Vagina (tissue), 2 donors: ENCODE measurements around the gene C6orf47. TPM values are rescaled to one million over a fixed set of nuclear protein-coding genes. Genes with fewer than 3 reads are reported as not detected.
"Not testable (repeated sequence)": the region's sequence is repeated elsewhere in the genome, so short reads cannot be mapped to it uniquely, and the experiment has no call there.

Source experiments
- DNase-seq, 2 donors: peaks; one replicate each; pipeline ENCODE4 v3.0.0-alpha.2; 2017; ENCODE audit errors: extremely low spot score in 2 of 2
- H3K27ac ChIP-seq: fragments of 200-600 bp; sonication (generic); one replicate; pipeline ENCODE4 v1.5.1; 2019
- H3K27me3 ChIP-seq: fragments of 200-600 bp; sonication (generic); one replicate; pipeline ENCODE4 v1.5.1; 2019
- H3K36me3 ChIP-seq, 2 donors: fragments of 200-600 bp; sonication (generic); one replicate each; pipeline ENCODE4 v1.5.1; 2017 to 2019
- H3K4me1 ChIP-seq: fragments of 200-600 bp; sonication (generic); one replicate; pipeline ENCODE4 v1.5.1; 2019
- H3K4me3 ChIP-seq, 2 donors: fragments of 200-600 bp; sonication (generic); 1 replicate in 1 of 2; 2 replicates in 1 of 2; pipeline ENCODE4 v1.5.1; 2016 to 2019
- H3K9me3 ChIP-seq: fragments of 200-600 bp; sonication (generic); one replicate; pipeline ENCODE4 v1.5.1; 2019
- CTCF ChIP-seq, 3 experiments: fragments of 450-650 bp in 2 of 3; fragments of 200-600 bp in 1 of 3; sonication (generic) in 1 of 3; IDR thresholded peaks; one replicate each; pipeline ENCODE4 v1.5.1; 2017 to 2019; ENCODE audit warnings: antibody characterized with exemption in 3 of 3, mild to moderate bottlenecking in 2 of 3, moderate library complexity in 2 of 3
- POLR2A ChIP-seq, 2 donors: fragments of 450-650 bp; IDR thresholded peaks; one replicate each; pipeline ENCODE4 v1.6.1; 2017; ENCODE audit warnings: antibody characterized with exemption in 2 of 2, mild to moderate bottlenecking in 2 of 2, moderate library complexity in 2 of 2
- POLR2AphosphoS5 ChIP-seq, 2 donors: sonication (generic); formaldehyde crosslinking; IDR thresholded peaks; one replicate each; pipeline ENCODE4 v1.9.0; 2017; ENCODE audit warnings: antibody characterized with exemption in 2 of 2, mild to moderate bottlenecking in 2 of 2, low read depth in 1 of 2; ENCODE audit not compliant: insufficient read depth in 1 of 2
- intact Hi-C: fragments of 100-400 bp; cut with DNase I; formaldehyde crosslinking; loops from one replicate; pipeline ENCODE4 v1.15.1; 2023
- total RNA-seq: library from RNA; depleted of rRNA; stranded (reverse); fragments of >200 nt; gene quantifications from one replicate; pipeline ENCODE4 v1.2.3, GENCODE V29; 2016

C6orf47 gene
- total RNA-seq = 15.2 TPM

- H3K9me3 ChIP-seq = no peaks in the 10 kb centered on the region
- H3K36me3 ChIP-seq = peaks cover 0 to 8% of the 10 kb centered on the region in 2 donors
- H3K27me3 ChIP-seq = no peaks in the 10 kb centered on the region
- H3K4me1 ChIP-seq = peaks cover 63% of the 10 kb centered on the region
- intact Hi-C loops = no loop called here
- H3K4me3 ChIP-seq = peak within 1 kb of the TSS; percentile 60 to 87
- DNase-seq = no peak
- peak within 1 kb of the TSS; percentile 91 for H3K27ac ChIP-seq
- TF ChIP-seq POLR2A (IDR thresholded peaks at IDR 0.05) (peak in 1 of 2 donors; percentile 77), CTCF (IDR thresholded peaks at IDR 0.05) (no peak), POLR2AphosphoS5 (IDR thresholded peaks at IDR 0.05; ENCODE audit: insufficient read depth in 1 of 2, low read depth in 1 of 2) (peak; percentile 10 to 89)
Observed at GRCh38 chr6:31660381-31661261, at the start of gene C6orf47. TSS of gene C6orf47 (minus strand) at chr6:31660778. CDS start at chr6:31659947, 831 bp downstream.

- intact Hi-C loops = not testable (repeated sequence)
Observed at GRCh38 chr6:31709157-31709556, 48.6 kb upstream of the C6orf47 start.

GRCh38 chr6:31708224-31708623 is 47.6 kb upstream of the C6orf47 start:
- no peaks in the 10 kb centered on the region for H3K27me3 ChIP-seq
- H3K9me3 ChIP-seq = no peaks in the 10 kb centered on the region
- no peak for TF ChIP-seq CTCF (IDR thresholded peaks at IDR 0.05)
- TF ChIP-seq POLR2A (IDR thresholded peaks at IDR 0.05) = no peak
- no peak for TF ChIP-seq POLR2AphosphoS5 (IDR thresholded peaks at IDR 0.05; ENCODE audit: insufficient read depth in 1 of 2, low read depth in 1 of 2)
- no peaks in the 10 kb centered on the region for H3K36me3 ChIP-seq
- H3K4me3 ChIP-seq = no peak overlapping the region
- no peak overlapping the region for H3K27ac ChIP-seq
- DNase-seq = no peak
- intact Hi-C loops = no loop called here
- peaks cover 13% of the 10 kb centered on the region for H3K4me1 ChIP-seq

More at GRCh38 chr6:31709157-31709556, 48.6 kb upstream of the C6orf47 start:
- H3K4me1 ChIP-seq = peaks cover 10% of the 10 kb centered on the region
- not testable (repeated sequence) for H3K36me3 ChIP-seq, DNase-seq, H3K4me3 ChIP-seq, H3K9me3 ChIP-seq, H3K27me3 ChIP-seq, H3K27ac ChIP-seq

GRCh38 chr6:31707701-31708100 is 47.1 kb upstream of the C6orf47 start:
- H3K4me3 ChIP-seq = no peak overlapping the region
- H3K4me1 ChIP-seq = peaks cover 13% of the 10 kb centered on the region
- no peaks in the 10 kb centered on the region for H3K36me3 ChIP-seq
- no peak for TF ChIP-seq CTCF (IDR thresholded peaks at IDR 0.05)
- no peak for TF ChIP-seq POLR2AphosphoS5 (IDR thresholded peaks at IDR 0.05; ENCODE audit: insufficient read depth in 1 of 2, low read depth in 1 of 2)
- TF ChIP-seq POLR2A (IDR thresholded peaks at IDR 0.05) = no peak
- no peak overlapping the region for H3K27ac ChIP-seq
- DNase-seq = no peak
- H3K27me3 ChIP-seq = no peaks in the 10 kb centered on the region
- H3K9me3 ChIP-seq = no peaks in the 10 kb centered on the region
- intact Hi-C loops = no loop called here

- Histone ChIP-seq H3K4me1 (peaks cover 13% of the 10 kb centered on the region), H3K4me3 (no peak within 1 kb of the TSS), H3K36me3 (no peaks in the 10 kb centered on the region), H3K9me3 (no peaks in the 10 kb centered on the region), H3K27me3 (no peaks in the 10 kb centered on the region), H3K27ac (no peak within 1 kb of the TSS)
- intact Hi-C loops = no loop called here
- DNase-seq = no peak
- no peak for TF ChIP-seq CTCF (IDR thresholded peaks at IDR 0.05)
Observed at GRCh38 chr6:31706599-31706998, 46.0 kb upstream of the C6orf47 start, which contains the start of gene LY6G6F. TSS of gene LY6G6F (plus strand) at chr6:31706866. CDS start at chr6:31706907, 41 bp downstream.
